HCT116 (cell line): Measurements from ENCODE around the gene MEOX1.

Experiments used
- EGR1 ChIP-seq: IDR thresholded peaks from 2 replicates; pipeline ENCODE4 v1.6.1; 2012; ENCODE audit warnings: low read depth
- POLR2A ChIP-seq: IDR thresholded peaks from 2 replicates; pipeline ENCODE4 v1.7.0; 2011; ENCODE audit warnings: borderline replicate concordance; ENCODE audit not compliant: insufficient read depth, insufficient read length; ENCODE audit errors: extremely low read depth
- POLR2AphosphoS5 ChIP-seq: IDR thresholded peaks from 2 replicates; pipeline ENCODE4 v1.6.1; 2011; ENCODE audit warnings: mild to moderate bottlenecking, low read depth, low read length, moderate library complexity
- SIN3A ChIP-seq: IDR thresholded peaks from 2 replicates; pipeline ENCODE4 v1.6.1; 2012; ENCODE audit warnings: low read depth
- SP1 ChIP-seq: IDR thresholded peaks from 2 replicates; pipeline ENCODE4 v1.6.1; 2012; ENCODE audit warnings: low read depth
- SRF ChIP-seq: IDR thresholded peaks from 2 replicates; pipeline ENCODE4 v1.6.1; 2012; ENCODE audit warnings: low read depth
- YY1 ChIP-seq: IDR thresholded peaks from 2 replicates; pipeline ENCODE4 v1.6.1; 2011; ENCODE audit warnings: low read length, low read depth, moderate library complexity, mild to moderate bottlenecking; ENCODE audit not compliant: insufficient replicate concordance; ENCODE audit errors: extremely low read depth
- ZFX ChIP-seq: fragments of 450-650 bp; IDR thresholded peaks from 2 replicates; pipeline ENCODE4 v1.6.1; 2017
- ZNF274 ChIP-seq: fragments of 200-500 bp; sonication (Bioruptor generic); IDR thresholded peaks from 2 replicates; pipeline ENCODE4 v1.6.1; 2014; ENCODE audit warnings: mild to moderate bottlenecking, low read depth, low read length, inconsistent platforms
- TF ChIP-seq, protein P1 (sequence below), 3 experiments: fragments of 200-600 bp in 1 of 3; sonication (generic) in 1 of 3; IDR thresholded peaks in 2 of 3; conservative IDR thresholded peaks in 1 of 3; 2 replicates each; pipeline ENCODE4 v1.5.1; 2012 to 2017; ENCODE audit warnings: low read depth in 2 of 3, low read length in 2 of 3, antibody characterized with exemption in 1 of 3, borderline replicate concordance in 1 of 3, control low read depth in 1 of 3, mild to moderate bottlenecking in 1 of 3, mixed read lengths in 1 of 3, mixed run types in 1 of 3, moderate library complexity in 1 of 3; ENCODE audit not compliant: insufficient read depth in 1 of 3
- TF ChIP-seq, protein P2 (sequence below): IDR thresholded peaks from 2 replicates; pipeline ENCODE4 v1.6.1; 2012; ENCODE audit warnings: low read depth
- TF ChIP-seq, protein P3 (sequence below): IDR thresholded peaks from 2 replicates; pipeline ENCODE4 v1.6.1; 2012

DNA sequence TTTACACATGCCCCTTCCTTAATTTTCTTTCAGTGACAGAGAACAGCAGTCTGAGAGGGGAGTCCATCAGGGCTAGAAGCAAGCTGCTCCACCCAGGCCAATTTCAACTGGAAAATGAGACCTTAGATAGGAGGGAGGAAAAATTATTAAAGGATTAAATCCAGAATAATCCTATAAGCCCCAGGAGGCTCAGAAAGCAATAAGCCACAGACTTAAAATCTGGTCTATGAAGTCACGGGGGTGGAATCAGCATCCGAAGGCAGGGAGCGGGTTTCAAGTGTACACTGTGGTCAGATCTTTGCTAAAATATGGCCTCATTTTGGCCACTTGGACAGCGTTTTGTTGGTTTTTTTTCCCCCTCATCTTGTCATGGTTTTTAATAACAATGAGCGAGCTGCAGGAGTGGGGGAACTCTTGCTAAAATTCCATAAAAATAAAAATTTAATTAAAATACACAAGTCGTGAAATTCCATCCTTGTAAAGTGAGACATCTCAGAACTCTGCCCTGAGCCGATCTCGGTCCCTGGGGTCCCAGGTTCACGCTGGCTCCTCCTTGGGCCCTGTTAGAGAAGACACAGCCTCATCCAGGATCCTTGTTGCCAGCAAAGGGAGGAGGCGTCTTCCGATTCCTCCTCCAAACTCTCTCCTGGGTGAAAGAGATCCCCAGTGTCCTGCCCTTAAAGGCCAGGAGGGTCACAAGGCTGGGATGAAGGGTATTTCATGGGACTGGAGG, 63.9 kb downstream of the MEOX1 start:
- TF ChIP-seq POLR2A: no peak
- no peak for TF ChIP-seq POLR2AphosphoS5
- TF ChIP-seq, protein P1, sequence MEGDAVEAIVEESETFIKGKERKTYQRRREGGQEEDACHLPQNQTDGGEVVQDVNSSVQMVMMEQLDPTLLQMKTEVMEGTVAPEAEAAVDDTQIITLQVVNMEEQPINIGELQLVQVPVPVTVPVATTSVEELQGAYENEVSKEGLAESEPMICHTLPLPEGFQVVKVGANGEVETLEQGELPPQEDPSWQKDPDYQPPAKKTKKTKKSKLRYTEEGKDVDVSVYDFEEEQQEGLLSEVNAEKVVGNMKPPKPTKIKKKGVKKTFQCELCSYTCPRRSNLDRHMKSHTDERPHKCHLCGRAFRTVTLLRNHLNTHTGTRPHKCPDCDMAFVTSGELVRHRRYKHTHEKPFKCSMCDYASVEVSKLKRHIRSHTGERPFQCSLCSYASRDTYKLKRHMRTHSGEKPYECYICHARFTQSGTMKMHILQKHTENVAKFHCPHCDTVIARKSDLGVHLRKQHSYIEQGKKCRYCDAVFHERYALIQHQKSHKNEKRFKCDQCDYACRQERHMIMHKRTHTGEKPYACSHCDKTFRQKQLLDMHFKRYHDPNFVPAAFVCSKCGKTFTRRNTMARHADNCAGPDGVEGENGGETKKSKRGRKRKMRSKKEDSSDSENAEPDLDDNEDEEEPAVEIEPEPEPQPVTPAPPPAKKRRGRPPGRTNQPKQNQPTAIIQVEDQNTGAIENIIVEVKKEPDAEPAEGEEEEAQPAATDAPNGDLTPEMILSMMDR (IDR thresholded peaks at IDR 0.05 in 2 of 3, conservative IDR thresholded peaks at IDR 0.05 in 1 of 3; ENCODE audit: borderline replicate concordance in 1 of 3, insufficient read depth in 1 of 3, low read depth in 2 of 3, low read length in 2 of 3): no peak
- no peak for TF ChIP-seq YY1
- TF ChIP-seq ZNF274: no peak
- no peak for TF ChIP-seq ZFX
- no peak for TF ChIP-seq SRF
- TF ChIP-seq SP1: no peak
- TF ChIP-seq, protein P2, sequence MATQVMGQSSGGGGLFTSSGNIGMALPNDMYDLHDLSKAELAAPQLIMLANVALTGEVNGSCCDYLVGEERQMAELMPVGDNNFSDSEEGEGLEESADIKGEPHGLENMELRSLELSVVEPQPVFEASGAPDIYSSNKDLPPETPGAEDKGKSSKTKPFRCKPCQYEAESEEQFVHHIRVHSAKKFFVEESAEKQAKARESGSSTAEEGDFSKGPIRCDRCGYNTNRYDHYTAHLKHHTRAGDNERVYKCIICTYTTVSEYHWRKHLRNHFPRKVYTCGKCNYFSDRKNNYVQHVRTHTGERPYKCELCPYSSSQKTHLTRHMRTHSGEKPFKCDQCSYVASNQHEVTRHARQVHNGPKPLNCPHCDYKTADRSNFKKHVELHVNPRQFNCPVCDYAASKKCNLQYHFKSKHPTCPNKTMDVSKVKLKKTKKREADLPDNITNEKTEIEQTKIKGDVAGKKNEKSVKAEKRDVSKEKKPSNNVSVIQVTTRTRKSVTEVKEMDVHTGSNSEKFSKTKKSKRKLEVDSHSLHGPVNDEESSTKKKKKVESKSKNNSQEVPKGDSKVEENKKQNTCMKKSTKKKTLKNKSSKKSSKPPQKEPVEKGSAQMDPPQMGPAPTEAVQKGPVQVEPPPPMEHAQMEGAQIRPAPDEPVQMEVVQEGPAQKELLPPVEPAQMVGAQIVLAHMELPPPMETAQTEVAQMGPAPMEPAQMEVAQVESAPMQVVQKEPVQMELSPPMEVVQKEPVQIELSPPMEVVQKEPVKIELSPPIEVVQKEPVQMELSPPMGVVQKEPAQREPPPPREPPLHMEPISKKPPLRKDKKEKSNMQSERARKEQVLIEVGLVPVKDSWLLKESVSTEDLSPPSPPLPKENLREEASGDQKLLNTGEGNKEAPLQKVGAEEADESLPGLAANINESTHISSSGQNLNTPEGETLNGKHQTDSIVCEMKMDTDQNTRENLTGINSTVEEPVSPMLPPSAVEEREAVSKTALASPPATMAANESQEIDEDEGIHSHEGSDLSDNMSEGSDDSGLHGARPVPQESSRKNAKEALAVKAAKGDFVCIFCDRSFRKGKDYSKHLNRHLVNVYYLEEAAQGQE: no peak
- TF ChIP-seq, protein P3, sequence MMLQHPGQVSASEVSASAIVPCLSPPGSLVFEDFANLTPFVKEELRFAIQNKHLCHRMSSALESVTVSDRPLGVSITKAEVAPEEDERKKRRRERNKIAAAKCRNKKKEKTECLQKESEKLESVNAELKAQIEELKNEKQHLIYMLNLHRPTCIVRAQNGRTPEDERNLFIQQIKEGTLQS: no peak
- no peak for TF ChIP-seq EGR1
- no peak for TF ChIP-seq SIN3A
